ENCODE results near the gene YY1.

Gene YY1

DNA sequence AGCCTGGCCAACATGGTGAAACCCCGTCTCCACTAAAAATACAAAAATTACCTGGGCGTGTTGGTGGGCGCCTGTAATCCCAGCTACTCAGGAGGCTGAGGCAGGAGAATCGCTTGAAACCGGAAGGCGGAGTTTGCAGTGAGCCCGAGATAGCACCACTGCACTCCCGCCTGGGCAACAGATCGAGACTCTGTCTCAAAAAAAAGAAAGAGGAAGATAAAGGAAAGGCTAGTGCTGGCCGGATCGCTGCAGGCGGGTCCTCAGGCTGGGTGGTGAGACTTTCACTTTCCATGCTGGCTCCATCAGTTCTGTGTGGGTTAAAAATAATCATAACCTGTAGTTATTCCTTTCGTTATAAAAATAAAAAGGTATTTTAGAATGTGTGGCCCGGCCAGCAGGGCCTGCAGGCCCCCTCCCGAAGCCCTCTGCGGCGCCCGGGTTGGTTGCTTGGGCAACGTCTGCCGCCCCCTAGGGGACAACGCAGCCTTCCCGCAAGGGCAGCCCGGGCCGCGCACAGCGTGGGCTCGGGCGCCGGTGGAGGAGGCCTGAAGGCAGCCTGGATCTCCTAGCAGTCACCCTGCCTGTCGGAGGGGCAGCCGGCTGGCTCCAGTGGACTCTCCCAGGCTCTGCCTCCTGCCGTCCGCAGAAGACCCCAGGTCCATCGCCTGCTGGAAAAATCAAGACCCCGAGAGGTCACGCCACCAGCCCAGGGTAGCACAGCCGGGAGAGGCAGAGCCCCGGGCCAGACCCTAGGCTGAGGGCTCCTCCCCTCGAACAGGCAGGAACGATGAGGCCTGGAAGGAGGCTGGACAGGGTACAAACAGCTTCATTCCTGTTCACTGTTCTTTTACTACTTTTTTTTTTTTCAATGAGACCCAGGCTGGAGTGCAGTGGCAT is 79.2 kb downstream of the YY1 start:
- DNase-seq, result peak; percentile 66 to 70

DNA sequence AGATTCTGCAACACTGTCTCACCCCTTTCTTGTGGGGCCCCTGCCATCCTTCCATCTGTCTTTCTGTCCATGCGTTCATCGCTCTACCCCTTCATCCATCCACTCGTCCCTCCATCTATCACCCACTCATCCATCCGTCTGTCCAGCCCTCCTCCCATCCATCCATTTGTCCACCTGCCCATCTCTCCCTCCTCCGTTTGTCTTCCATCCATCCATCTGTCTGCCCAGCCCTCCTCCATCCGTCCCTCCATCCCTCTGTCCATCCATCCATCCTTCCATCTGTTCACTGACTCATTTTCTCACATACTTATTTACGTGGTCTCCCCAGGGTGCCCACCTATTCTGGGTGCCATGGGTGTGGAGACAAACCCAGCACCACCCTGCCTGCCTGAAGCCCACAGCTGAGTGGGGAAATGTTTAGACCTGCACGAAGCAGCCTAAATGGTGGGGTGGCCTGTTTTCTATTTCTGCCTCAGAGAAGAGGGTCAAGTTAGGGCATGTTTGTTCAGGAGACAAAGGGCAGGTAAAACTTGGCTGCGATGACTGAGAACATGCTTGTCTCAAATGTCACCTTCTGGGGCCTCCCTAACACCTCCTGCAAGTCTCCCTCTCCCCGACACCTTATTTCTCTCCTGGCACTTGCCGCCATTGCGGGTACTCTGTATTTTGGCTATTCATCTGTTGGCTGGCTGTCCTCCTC is 81.4 kb downstream of the YY1 start:
- DNase-seq, result no peak

DNA sequence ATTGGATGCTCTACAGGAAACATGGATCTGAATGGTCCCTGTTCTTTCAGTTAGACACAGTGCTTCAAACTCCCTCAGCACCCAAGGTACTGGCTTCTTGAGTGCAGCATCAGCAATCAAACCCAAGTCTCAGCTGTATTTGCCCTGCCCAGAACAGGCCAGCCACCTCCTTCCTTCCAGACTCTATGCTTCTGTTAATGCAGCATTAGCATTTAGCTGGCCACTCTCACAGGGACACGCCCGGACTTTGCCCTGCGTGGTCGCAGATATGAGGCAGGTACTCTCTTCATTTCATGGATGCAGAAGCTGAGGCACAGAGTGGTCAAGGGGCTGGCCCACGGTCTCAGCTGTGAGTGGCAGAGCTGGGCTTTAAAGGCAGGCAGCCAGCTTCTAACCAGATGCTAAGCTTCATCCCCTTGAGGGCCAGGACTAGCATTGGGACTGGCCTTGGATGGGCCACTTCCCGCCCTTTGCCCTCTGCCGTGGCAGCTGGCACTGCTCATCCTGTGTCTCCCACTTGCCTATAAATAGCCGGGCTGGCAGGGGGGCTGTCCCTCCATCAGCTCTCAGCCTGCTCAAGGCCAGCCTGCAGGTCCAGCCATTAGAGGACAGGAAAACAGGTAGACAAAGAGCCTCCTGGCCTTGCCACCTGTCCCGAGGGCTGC is 82.7 kb downstream of the YY1 start:
- DNase-seq, result no peak

DNA sequence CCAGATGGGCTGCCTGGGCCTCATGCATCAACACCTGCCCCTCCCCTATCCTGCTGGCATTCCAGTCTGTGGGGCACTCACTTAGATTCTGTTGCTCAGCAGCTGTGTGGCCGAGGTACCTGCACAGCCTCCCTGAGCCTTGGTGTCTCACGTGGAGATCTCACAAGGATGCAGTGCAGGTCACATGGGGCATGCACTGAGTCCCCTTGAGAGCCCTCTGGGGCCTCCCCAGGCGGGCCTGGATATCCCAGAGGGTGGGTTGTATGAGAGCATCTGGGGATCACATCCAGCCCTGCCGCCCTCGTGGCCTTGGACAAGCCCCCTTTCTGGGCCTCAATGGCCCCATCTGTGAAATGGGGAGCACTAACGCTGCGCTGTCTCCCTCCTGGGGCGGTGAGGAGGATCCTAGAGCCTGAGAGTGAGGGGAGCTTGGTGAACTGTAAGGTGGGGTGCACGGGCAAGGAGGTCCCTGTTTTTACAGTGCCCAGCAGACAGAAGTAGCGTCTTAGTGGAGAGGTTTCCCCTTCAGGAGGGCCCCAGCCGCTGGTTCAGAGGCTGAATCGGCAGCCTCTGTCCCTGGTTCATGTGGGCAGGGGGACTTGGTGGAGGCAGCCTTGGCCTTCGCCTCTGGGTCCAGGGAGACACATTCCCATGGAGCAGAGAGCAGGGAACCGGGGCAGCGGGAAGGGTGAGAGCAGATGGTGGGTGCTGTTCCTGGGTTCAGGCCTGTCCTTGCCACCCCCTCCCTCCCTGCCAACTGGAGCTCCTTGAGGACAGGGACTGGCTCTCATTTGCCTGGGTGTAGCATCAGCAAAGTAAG is 83.4 kb downstream of the YY1 start:
- DNase-seq, result no peak

DNA sequence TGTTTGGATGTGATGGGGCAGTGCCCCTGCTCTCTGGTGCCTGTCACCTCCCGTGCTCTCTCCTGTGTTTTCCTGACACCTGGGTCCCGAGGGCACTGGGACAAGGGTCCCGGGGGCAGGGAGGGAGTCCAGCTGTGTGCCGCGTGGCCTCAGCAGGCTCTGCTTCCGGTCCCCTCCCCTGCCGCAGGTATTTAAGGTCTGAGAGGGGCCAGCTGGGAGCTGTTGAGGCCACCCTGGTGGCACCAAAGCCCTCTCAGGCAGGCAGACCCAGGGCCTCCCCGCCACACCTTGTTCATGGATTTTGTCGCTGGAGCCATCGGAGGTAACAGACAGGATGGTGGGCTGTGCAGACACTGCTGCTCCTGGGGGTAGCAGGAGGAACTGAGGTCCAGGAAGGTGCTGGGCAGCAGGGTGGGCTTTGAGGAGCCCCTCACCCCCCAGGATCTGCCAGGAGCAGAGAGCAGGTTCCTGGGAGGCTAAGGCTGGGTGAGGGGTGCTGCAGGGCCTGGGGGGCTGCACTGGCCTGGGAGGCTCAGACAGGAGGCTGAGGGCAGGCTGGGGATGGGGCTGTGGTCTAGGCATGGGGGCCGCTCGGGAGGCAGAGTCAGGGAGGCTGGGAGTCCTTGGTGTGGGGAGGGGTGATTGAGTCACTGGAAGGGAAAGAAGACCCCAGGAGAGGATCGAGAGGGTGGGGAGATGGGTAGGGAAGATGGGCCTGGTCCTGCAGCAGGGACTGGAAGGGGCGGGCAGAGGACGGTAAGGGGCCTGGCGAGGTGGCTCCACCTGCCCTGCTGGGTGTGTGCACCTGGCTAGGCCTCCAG is 84.4 kb downstream of the YY1 start, which contains the start of gene SLC25A47:
TSS of gene SLC25A47 (plus strand) at position 219 of the 821 bp plus-strand sequence. CDS start at position 295, 76 bp downstream.
- no peak for DNase-seq

DNA sequence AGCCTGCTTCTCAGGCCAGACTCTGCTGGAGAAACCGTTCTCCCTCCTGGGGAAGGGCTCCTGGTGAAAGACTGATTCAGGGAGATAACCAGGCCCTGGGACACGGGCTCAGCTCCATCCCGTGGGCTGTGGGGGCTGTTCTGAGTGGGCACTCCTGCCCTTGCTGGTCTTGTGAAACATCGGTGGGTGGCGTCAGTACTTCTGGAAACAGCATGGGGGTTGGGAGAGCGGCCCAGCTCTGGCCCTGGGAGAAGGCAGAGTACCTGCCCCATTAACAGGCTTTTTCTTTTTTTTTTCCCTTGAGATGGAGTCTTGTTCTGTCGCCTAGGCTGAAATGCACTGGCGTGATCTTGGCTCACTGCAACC is 85.0 kb downstream of the YY1 start:
- DNase-seq, result no peak

DNA sequence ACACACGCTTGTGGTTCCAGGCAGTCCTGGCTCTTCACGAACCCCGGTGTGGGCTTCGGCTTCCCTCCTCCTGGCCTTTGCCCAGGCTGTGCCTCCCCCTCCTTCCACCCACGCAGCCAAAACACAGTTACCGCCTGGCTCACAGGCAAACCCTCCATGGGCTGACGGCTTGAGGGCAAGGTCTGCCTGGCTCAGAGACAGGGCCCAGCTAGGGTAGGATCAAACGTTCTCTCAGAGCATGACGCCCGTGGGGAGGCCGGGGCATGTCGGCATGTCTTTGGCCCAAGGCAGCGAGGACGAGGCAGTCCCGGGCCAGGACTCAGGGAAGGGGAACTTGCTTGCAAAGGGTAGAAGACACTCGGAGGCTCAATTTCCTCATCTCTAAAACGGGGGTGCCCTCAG is 86.3 kb downstream of the YY1 start:
- no peak for DNase-seq

DNA sequence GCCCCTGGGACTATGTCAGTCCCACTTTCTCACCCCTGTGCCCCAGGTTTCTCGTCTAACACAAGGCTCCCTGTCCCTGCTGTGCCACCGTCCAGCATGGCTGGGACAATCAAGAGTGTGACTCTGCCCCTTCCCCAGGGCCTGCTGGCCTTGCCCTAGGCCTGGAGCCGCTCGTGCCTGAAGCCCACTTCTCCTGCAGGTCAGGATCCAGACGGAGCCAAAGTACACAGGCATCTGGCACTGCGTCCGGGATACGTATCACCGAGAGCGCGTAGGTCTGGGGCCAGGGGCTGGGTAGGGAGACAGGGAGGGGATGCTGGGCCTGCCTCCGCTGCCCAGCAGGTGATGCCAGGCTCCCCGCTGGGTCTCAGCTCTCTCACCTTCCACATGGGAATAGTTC is 87.0 kb downstream of the YY1 start:
- DNase-seq, result no peak

DNA sequence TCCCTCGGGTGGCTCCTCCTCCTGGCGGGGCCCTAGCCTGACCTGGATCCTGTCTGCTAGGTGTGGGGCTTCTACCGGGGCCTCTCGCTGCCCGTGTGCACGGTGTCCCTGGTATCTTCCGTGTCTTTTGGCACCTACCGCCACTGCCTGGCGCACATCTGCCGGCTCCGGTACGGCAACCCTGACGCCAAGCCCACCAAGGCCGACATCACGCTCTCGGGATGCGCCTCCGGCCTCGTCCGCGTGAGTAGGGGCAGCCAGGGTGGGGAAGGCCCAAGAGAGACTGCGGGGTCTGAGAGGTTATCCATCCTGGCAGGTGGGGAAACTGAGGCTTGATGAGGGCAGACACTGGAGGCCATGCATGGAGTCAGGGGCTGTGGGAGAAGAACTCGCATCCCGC is 88.2 kb downstream of the YY1 start:
- no peak for DNase-seq

DNA sequence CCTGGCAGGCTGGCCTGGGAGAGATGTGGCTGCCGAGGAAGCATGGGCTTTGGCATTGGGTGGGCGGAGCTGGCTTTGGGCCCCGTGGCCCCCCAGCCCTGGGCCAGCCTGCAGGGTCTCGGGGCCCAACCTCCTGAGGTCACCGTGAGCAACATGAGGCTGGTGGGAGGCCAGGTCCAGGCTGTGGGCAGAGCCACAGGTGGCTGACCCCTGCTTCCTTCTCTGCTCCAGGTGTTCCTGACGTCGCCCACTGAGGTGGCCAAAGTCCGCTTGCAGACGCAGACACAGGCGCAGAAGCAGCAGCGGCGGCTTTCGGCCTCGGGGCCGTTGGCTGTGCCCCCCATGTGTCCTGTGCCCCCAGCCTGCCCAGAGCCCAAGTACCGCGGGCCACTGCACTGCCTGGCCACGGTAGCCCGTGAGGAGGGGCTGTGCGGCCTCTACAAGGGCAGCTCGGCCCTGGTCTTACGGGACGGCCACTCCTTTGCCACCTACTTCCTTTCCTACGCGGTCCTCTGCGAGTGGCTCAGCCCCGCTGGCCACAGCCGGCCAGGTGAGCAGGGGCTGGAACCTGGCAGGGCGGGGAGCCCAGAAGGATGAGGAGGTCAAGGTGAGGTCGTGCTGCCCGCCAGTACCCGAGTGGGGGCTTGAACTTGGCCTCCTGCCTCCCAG is 89.7 kb downstream of the YY1 start:
- no peak for DNase-seq

DNA sequence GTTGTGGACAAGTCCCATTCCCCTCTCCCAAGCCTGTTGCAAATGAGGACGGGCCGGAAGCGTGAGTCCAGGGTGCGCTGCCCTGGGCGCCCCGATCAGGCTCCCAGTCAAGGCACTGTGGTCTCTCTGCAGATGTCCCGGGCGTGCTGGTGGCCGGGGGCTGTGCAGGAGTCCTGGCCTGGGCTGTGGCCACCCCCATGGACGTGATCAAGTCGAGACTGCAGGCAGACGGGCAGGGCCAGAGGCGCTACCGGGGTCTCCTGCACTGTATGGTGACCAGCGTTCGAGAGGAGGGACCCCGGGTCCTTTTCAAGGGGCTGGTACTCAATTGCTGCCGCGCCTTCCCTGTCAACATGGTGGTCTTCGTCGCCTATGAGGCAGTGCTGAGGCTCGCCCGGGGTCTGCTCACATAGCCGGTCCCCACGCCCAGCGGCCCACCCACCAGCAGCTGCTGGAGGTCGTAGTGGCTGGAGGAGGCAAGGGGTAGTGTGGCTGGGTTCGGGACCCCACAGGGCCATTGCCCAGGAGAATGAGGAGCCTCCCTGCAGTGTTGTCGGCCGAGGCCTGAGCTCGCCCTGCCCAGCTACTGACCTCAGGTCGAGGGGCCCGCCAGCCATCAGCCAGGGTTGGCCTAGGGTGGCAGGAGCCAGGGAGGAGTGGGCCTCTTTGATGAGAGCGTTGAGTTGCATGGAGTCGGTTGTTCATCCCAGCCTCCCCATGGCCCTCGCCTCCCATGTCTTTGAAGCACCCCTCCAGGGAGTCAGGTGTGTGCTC is 90.5 kb downstream of the YY1 start:
- no peak for DNase-seq

DNA sequence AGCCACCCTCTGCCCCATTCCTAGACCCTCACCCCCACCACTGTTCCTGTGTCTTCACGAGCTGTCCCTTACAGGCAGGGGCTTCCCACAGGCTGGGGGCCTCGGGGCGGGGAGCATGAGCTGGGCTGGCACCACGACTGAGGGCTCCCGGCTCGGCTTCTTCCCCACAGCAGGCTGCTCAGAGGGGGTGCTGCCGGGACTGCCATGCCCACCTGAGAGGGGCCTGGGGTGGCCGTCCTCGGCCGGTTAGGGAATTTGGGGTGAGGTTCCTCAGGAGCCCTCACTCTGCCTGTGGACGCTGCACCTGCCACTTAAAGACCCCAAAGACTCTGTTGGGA is 91.0 kb downstream of the YY1 start:
- DNase-seq, result no peak

DNA sequence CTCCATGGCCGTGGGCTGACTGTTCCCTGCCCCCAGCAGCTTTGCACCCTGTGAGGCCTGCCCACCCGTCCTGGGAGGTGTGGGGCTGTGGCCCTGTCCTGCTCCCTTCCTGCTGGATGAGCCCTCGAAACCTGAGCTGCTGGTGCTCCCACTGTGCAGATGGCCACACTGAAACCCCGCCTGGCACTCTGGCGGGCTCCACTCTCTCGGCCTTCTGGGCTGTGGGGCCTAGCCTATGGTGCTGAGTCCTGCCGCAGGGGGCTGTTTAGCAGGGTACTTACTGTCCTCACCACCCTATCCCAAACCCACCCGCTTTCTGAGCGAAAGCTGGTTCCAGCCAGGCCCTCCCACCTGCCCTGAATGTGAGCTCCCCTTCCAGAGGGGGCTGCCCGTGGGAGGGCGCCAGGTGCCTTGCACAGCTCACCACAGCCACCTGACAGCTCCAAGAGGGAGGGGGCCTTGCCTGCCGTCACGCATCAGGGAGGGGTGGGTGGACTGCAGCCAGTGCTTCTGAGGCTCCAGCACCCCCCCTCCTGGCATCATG is 91.5 kb downstream of the YY1 start:
- DNase-seq, result no peak

DNA sequence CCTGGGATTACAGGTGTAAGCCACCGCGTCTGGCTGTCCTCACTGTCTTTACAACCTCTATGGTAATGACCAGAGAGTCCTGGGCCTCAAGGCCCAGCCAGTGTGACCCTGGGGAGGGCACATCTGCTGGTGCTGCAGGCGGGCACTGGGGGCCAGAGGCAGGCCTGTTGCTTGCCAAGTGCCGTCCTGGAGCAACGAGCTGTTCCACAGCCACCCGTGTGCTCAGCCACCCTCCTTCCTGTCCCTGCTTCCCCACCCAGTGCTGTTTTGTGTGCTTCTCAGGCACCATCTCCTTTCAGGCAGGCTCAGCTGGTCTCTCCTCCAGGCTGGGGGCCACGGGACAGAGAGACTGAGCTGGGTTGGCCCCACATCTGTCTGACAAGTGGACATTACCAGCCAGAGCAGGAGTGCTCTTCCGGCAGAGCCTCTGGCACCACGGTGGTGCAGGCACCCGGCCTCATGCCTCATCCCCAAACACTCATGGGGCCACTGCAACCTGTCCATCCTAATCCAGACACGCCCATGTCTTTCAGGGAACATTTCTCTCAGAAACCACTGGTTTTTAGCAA is 93.2 kb downstream of the YY1 start:
- DNase-seq, result no peak

Data from activated CD4-positive, alpha-beta T cell treated with anti-CD3 and anti-CD28 coated beads for 4 hours (primary cell).